IPS DF 4.7 (cell line): ENCODE measurements around the gene CAPN2.
"Not testable (repeated sequence)": the region's sequence is repeated elsewhere in the genome, so short reads cannot be mapped to it uniquely, and the experiment has no call there.

Experiments used
- DNase-seq: peaks from one replicate; pipeline ENCODE4 v3.0.0-alpha.2; 2013; ENCODE audit warnings: low spot score; ENCODE audit errors: extremely low read depth

CAPN2 gene

GRCh38 chr1:223716302-223716862 is 4.0 kb downstream of the CAPN2 start:
- DNase-seq: no peak

GRCh38 chr1:223717123-223717522 is 4.8 kb downstream of the CAPN2 start:
- DNase-seq: no peak

- no peak for DNase-seq
Observed at GRCh38 chr1:223717695-223718363, 5.5 kb downstream of the CAPN2 start.

- DNase-seq: no peak
Observed at GRCh38 chr1:223718850-223719249, 6.5 kb downstream of the CAPN2 start.

GRCh38 chr1:223720971-223721591 is 8.7 kb downstream of the CAPN2 start:
- no peak for DNase-seq

GRCh38 chr1:223721658-223722607 is 9.6 kb downstream of the CAPN2 start:
- no peak for DNase-seq

GRCh38 chr1:223723351-223723904 is 11.1 kb downstream of the CAPN2 start:
- DNase-seq: no peak

GRCh38 chr1:223724376-223724775 is 12.0 kb downstream of the CAPN2 start:
- no peak for DNase-seq

GRCh38 chr1:223725578-223725977 is 13.2 kb downstream of the CAPN2 start:
- no peak for DNase-seq

GRCh38 chr1:223726380-223727001 is 14.2 kb downstream of the CAPN2 start:
- DNase-seq: no peak

GRCh38 chr1:223727541-223727940 is 15.2 kb downstream of the CAPN2 start:
- no peak for DNase-seq

GRCh38 chr1:223729906-223730305 is 17.6 kb downstream of the CAPN2 start:
- DNase-seq: no peak

GRCh38 chr1:223730479-223731132 is 18.3 kb downstream of the CAPN2 start:
- DNase-seq: no peak

GRCh38 chr1:223731133-223731770 is 18.9 kb downstream of the CAPN2 start:
- no peak for DNase-seq

- no peak for DNase-seq
Observed at GRCh38 chr1:223732993-223733798, 20.9 kb downstream of the CAPN2 start.

- no peak for DNase-seq
Observed at GRCh38 chr1:223733898-223734852, 21.8 kb downstream of the CAPN2 start.

GRCh38 chr1:223736638-223737037 is 24.3 kb downstream of the CAPN2 start:
- not testable (repeated sequence) for DNase-seq

GRCh38 chr1:223737342-223737741 is 25.0 kb downstream of the CAPN2 start:
- DNase-seq: no peak
